Activated naive CD8-positive, alpha-beta T cell treated with anti-CD3 and anti-CD28 coated beads, Interleukin-2, amount 50 U/mL, for 24 hours (primary cell): Measurements from ENCODE around the gene ZNF48.

Experiments
- ATAC-seq: fragments of 150-1000 bp; cut with Tn5 transposase; one replicate; pipeline ENCODE4 v1.10.0; 2021
- DNase-seq: peaks from one replicate; pipeline ENCODE4 v3.0.0; 2021
- H3K27ac Mint-ChIP-seq: one replicate; pipeline ENCODE4 v1.8.0; 2021; ENCODE audit warnings: mild to moderate bottlenecking, mixed read lengths
- H3K27me3 Mint-ChIP-seq: one replicate; pipeline ENCODE4 v1.8.0; 2021; ENCODE audit warnings: mixed read lengths
- H3K36me3 Mint-ChIP-seq: one replicate; pipeline ENCODE4 v1.8.0; 2021; ENCODE audit warnings: low read depth, mixed read lengths
- H3K4me1 Mint-ChIP-seq: one replicate; pipeline ENCODE4 v1.8.0; 2021; ENCODE audit warnings: mixed read lengths
- H3K4me3 Mint-ChIP-seq: one replicate; pipeline ENCODE4 v1.8.0; 2021; ENCODE audit warnings: mild to moderate bottlenecking, moderate library complexity, mixed read lengths
- H3K9me3 Mint-ChIP-seq: one replicate; pipeline ENCODE4 v1.8.0; 2021; ENCODE audit warnings: mixed read lengths

Gene ZNF48

GRCh38 chr16:30355954-30356308 is 39.3 kb upstream of the ZNF48 start:
- no peaks in the 10 kb centered on the region for H3K27me3 Mint-ChIP-seq
- H3K4me1 Mint-ChIP-seq, result peaks cover 33% of the 10 kb centered on the region
- H3K9me3 Mint-ChIP-seq, result no peaks in the 10 kb centered on the region
- DNase-seq, result no peak
- H3K4me3 Mint-ChIP-seq, result peak overlapping the region; percentile 98
- H3K36me3 Mint-ChIP-seq, result peaks cover 23% of the 10 kb centered on the region
- H3K27ac Mint-ChIP-seq, result peak overlapping the region; percentile 94
- ATAC-seq, result no peak

GRCh38 chr16:30356401-30357084 is 38.7 kb upstream of the ZNF48 start:
- H3K27me3 Mint-ChIP-seq, result no peaks in the 10 kb centered on the region
- peaks cover 21% of the 10 kb centered on the region for H3K36me3 Mint-ChIP-seq
- DNase-seq (no peak), ATAC-seq (no peak)
- peak overlapping the region; percentile 94 for H3K27ac Mint-ChIP-seq
- H3K9me3 Mint-ChIP-seq, result no peaks in the 10 kb centered on the region
- H3K4me1 Mint-ChIP-seq, result peaks cover 27% of the 10 kb centered on the region
- peak overlapping the region; percentile 98 for H3K4me3 Mint-ChIP-seq

- Mint-ChIP-seq H3K27ac (peak overlapping the region; percentile 50), H3K4me3 (no peak overlapping the region), H3K9me3 (no peaks in the 10 kb centered on the region), H3K27me3 (no peaks in the 10 kb centered on the region), H3K4me1 (peaks cover 24% of the 10 kb centered on the region), H3K36me3 (peaks cover 19% of the 10 kb centered on the region)
- DNase-seq, result no peak
- ATAC-seq, result no peak
Observed at GRCh38 chr16:30357085-30357714, 38.0 kb upstream of the ZNF48 start.

- DNase-seq (no peak), ATAC-seq (no peak)
- Mint-ChIP-seq H3K4me1 (peaks cover 20% of the 10 kb centered on the region), H3K27ac (peak overlapping the region; percentile 50), H3K36me3 (peaks cover 18% of the 10 kb centered on the region), H3K27me3 (no peaks in the 10 kb centered on the region), H3K9me3 (no peaks in the 10 kb centered on the region), H3K4me3 (no peak overlapping the region)
Observed at GRCh38 chr16:30357715-30358576, 37.3 kb upstream of the ZNF48 start.

GRCh38 chr16:30358577-30358936 is 36.7 kb upstream of the ZNF48 start:
- Mint-ChIP-seq H3K27me3 (no peaks in the 10 kb centered on the region), H3K4me3 (no peak overlapping the region), H3K36me3 (peaks cover 21% of the 10 kb centered on the region), H3K4me1 (peaks cover 17% of the 10 kb centered on the region), H3K9me3 (no peaks in the 10 kb centered on the region), H3K27ac (no peak overlapping the region)
- DNase-seq (no peak), ATAC-seq (no peak)

DNA sequence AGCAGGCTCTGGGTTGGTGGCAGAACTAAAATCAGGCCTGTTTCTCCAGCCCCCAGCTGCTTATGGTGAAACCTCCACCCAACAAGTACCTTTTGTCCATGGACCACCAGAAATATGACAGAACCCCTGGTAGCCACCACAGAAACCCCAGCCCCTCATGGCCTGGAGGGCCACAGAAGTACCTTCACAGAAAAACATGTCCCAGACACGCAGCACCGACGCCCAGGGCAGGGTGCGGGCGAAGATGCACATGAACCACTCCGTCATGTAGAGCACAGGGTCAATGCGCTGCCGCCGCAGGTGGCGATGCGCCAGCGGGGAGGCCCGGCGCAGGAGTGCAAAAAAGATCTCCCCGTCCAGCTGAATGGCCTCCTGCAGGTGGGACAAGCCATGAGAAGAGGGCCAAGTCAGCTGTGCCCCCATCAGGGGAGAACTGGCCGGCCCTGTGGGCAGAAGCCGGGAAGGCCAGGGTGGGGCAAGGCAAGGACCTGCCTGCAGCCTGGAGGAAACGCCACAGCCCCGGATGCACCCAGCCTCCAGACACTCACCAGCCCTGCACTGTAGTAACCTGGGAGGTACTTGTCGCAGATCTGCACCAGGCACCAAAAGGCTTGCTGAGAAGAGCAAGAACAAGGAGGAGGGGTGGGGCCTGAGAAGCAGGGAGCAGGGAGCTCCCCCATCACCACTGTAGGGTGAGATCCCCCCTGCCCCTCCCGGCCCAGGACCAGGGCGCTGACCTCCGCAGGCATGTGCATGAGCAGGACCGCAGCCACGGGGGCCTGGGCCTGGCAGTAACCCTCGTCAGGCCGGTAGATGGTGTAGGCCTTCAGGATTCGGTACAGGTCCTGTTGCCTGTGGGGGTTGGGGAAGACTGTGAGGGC is 36.0 kb upstream of the ZNF48 start:
- no peaks in the 10 kb centered on the region for H3K9me3 Mint-ChIP-seq
- peaks cover 10% of the 10 kb centered on the region for H3K4me1 Mint-ChIP-seq
- no peak overlapping the region for H3K27ac Mint-ChIP-seq
- DNase-seq, result no peak
- no peak for ATAC-seq
- no peaks in the 10 kb centered on the region for H3K27me3 Mint-ChIP-seq
- H3K36me3 Mint-ChIP-seq, result peaks cover 18% of the 10 kb centered on the region
- H3K4me3 Mint-ChIP-seq, result no peak overlapping the region

DNA sequence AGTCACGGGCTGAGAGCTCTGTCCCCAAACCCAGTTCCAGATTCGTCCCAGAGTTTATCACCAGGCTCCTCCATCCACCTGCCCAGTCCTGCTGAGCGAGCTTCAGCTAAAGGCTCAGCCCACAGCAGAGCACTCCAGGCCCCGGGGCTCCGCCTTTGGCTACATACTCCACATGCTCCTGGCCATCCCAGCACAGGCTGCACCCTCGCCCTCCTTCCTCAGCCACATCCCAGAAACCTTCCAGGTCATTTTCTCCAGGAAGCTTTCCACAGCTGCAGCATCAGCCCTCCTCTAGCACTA is 35.4 kb upstream of the ZNF48 start:
- peaks cover 6% of the 10 kb centered on the region for H3K4me1 Mint-ChIP-seq
- H3K27ac Mint-ChIP-seq, result no peak overlapping the region
- ATAC-seq (no peak), DNase-seq (no peak)
- H3K9me3 Mint-ChIP-seq, result no peaks in the 10 kb centered on the region
- no peaks in the 10 kb centered on the region for H3K27me3 Mint-ChIP-seq
- peaks cover 14% of the 10 kb centered on the region for H3K36me3 Mint-ChIP-seq
- H3K4me3 Mint-ChIP-seq, result no peak overlapping the region

DNA sequence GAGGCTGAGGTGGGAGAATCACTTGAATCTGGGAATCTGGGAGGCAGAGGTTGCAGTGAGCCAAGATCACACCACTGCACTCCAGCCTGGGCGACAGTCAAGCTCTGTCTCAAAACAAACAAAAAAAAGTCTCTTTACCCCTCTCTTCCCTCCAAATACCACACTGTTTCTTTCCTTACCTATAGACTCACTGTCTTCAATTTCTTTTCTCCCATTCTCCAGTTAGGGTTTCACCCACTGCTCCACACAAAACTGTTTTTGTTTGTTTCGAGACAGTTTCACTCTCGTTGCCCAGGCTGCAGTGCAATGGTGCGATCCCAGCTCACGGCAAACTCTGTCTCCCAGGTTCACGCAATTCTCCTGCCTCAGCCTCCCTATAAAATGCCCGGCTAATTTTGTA is 34.0 kb upstream of the ZNF48 start:
- Mint-ChIP-seq H3K27me3 (no peaks in the 10 kb centered on the region), H3K36me3 (peaks cover 21% of the 10 kb centered on the region), H3K4me3 (no peak overlapping the region), H3K4me1 (no peaks in the 10 kb centered on the region), H3K27ac (no peak overlapping the region), H3K9me3 (no peaks in the 10 kb centered on the region)
- no peak for DNase-seq
- ATAC-seq, result no peak

GRCh38 chr16:30365200-30365599 is 30.0 kb upstream of the ZNF48 start:
- H3K9me3 Mint-ChIP-seq, result no peaks in the 10 kb centered on the region
- no peak overlapping the region for H3K27ac Mint-ChIP-seq
- peaks cover 34% of the 10 kb centered on the region for H3K36me3 Mint-ChIP-seq
- DNase-seq (no peak), ATAC-seq (no peak)
- H3K4me3 Mint-ChIP-seq, result no peak overlapping the region
- peaks cover 20% of the 10 kb centered on the region for H3K4me1 Mint-ChIP-seq
- no peaks in the 10 kb centered on the region for H3K27me3 Mint-ChIP-seq

DNA sequence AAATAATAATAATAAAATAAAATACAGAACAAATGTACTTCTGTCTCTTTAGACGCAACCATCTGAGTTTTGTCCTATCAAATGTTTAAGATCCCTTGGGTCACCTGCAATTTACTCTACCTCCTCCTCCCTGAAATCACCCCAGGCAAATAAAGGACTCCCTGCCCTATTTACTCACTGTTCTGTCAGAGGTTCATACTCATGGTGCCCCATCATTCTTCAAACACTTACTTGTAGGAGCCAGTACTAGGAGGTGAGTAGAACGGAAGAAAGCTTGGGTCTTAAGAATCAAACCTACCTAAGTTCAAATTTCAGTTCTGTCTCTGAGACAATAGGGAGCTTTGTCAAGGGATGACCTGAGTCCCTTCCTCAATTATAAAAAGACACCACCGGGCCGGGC is 28.7 kb upstream of the ZNF48 start:
- ATAC-seq, result no peak
- DNase-seq, result no peak
- Mint-ChIP-seq H3K27ac (no peak overlapping the region), H3K9me3 (no peaks in the 10 kb centered on the region), H3K4me1 (peaks cover 31% of the 10 kb centered on the region), H3K27me3 (peaks cover 4% of the 10 kb centered on the region), H3K36me3 (peaks cover 36% of the 10 kb centered on the region), H3K4me3 (peak overlapping the region; percentile 92)

DNA sequence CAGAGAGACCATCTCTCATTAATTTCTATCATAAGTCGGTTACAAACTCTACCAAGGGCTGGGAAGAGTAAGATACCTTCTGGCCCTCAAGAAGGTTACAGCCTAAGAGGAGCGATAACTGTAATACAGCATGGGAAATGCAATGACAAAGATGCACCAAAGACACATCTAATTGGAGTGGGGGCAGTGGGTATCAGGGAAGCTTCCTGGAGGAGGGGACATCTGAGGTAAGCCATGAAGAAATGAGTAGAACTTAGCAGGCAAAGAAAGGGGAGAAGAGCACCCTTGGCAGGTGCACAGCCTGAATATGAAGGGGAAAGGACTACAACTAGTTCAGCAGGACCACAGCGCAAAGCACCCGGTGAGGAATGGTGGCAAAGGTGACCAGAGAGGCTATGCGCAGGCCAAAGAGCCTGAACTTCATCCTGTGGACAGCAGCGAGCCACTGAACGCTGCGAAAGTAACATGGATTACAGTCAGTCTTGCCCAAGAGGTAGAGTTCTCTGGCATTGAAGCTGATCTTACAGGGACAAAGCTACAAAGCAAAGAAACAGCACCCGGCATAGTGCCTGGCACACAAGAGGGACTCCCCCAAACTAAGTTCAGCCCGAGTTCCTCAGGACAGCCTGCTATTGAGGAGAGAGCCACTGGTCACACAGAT is 27.7 kb upstream of the ZNF48 start:
- peaks cover 37% of the 10 kb centered on the region for H3K4me1 Mint-ChIP-seq
- peak overlapping the region; percentile 92 for H3K4me3 Mint-ChIP-seq
- no peaks in the 10 kb centered on the region for H3K9me3 Mint-ChIP-seq
- DNase-seq, result no peak
- peaks cover 32% of the 10 kb centered on the region for H3K36me3 Mint-ChIP-seq
- H3K27me3 Mint-ChIP-seq, result peaks cover 4% of the 10 kb centered on the region
- no peak for ATAC-seq
- H3K27ac Mint-ChIP-seq, result peak overlapping the region; percentile 81

DNA sequence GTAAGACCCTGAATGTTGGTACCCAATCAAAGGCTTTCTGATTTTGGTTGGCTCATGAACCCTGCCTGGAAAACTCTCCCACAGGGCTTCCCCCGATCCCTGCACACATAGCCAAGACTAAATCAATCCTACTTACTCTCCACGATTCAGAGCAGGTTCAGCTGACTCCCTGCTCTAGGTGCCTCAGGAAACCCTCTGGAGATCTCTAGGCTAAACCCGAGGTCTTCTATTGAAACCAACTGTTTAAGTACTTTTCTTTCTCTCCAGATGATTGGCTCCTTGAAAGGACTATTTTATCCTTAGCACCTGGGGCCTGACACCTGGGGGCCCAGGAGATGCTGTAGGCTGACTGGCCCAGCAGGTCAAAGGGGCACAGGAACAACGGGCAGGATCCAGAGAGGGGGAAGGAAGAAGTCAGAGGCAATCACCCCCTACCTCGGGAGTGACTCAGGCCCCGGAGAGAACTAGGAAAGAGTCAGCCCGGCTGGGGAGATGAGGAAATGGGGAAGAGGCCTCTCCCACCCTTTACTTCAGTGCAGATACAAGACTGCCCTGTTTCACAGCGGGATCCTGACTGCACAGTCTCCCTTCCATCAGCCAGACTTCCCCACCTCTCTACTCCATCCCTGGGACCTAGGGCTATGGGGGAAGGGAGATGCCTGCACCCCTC is 27.0 kb upstream of the ZNF48 start:
- H3K36me3 Mint-ChIP-seq, result peaks cover 27% of the 10 kb centered on the region
- H3K9me3 Mint-ChIP-seq, result no peaks in the 10 kb centered on the region
- H3K27ac Mint-ChIP-seq, result peak overlapping the region; percentile 81
- ATAC-seq (no peak), DNase-seq (no peak)
- H3K4me3 Mint-ChIP-seq, result peak overlapping the region; percentile 92
- peaks cover 4% of the 10 kb centered on the region for H3K27me3 Mint-ChIP-seq
- H3K4me1 Mint-ChIP-seq, result peaks cover 37% of the 10 kb centered on the region

- peak overlapping the region; percentile 81 for H3K27ac Mint-ChIP-seq
- no peaks in the 10 kb centered on the region for H3K9me3 Mint-ChIP-seq
- no peak for DNase-seq
- H3K4me3 Mint-ChIP-seq, result peak overlapping the region; percentile 92
- no peak for ATAC-seq
- H3K27me3 Mint-ChIP-seq, result peaks cover 4% of the 10 kb centered on the region
- peaks cover 37% of the 10 kb centered on the region for H3K4me1 Mint-ChIP-seq
- H3K36me3 Mint-ChIP-seq, result peaks cover 24% of the 10 kb centered on the region
Observed at GRCh38 chr16:30368792-30369090, 26.5 kb upstream of the ZNF48 start.
